GM21786 (cell line): ENCODE measurements around the gene ADAM11.

ENCODE experiments used
- ATAC-seq: cut with Tn5 transposase; IDR thresholded peaks from one replicate; pipeline ENCODE4 v1.9.1; 2021; ENCODE audit not compliant: unreplicated experiment

ADAM11 gene

DNA sequence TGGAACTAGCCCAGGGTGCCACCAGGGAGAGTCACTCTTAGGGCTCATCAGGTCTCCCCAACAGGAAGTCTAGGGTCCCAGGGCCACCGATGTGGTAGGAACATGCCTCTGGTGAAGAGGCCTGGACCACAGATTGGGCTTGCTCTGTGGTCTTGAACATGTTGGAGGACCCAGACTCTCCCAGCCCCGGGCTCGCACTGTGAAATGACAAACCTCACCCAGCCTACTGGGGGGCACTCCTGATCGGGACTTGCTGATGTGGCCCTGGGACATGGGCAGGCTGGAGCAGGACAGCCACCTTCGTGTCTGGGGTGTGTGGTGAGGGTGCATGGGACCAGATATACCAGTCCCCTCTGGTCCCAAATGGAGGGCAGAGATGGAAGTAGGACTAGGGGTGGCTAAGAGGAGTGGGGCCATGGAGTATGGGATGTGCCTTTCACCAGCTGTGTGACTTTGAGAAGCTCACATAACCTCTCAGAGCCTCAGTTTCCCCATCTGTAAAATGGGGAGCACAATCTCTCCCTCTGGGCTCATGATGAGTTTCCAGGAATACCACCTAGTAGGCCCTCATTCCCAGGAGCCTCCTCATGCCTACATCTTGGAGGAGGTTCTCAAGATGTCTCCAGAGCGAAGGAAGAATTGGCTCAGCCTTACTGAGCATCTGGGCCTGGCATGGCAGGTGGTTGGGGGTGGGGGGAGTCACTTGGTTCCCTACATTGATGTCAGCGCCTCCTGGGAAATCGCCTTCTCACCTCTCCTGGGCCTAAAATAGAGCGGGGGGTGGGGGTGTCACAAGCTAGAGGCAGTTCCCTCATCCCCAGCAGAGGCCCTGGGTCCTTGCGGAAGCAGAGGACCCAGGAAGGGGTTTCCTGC, 1.5 kb upstream of the ADAM11 start:
- no peak for ATAC-seq

DNA sequence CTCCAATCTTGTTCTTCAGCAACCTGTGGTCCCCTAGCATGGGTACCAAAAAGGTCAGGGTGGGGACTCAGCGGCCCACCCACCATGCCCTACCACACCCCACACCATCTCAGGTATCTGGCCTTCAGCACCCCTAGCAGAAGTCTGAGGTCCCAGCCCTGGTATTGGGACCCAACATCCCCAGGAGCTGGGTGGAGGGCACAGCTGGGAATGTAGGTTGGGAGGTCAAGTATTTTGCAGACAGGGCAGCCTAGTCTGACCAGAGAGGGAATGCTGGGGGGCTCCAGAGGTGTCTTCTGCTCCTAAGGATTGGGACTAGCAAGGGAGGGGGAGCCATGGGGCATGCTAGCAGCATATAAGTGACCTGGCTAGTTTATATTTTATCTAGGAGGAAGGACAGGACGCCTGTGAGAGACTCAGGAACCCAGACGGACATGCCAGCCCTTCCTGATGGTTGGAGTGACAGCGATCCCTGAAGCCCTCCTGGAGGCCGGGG, 822 bp upstream of the ADAM11 start:
- ATAC-seq: no peak

DNA sequence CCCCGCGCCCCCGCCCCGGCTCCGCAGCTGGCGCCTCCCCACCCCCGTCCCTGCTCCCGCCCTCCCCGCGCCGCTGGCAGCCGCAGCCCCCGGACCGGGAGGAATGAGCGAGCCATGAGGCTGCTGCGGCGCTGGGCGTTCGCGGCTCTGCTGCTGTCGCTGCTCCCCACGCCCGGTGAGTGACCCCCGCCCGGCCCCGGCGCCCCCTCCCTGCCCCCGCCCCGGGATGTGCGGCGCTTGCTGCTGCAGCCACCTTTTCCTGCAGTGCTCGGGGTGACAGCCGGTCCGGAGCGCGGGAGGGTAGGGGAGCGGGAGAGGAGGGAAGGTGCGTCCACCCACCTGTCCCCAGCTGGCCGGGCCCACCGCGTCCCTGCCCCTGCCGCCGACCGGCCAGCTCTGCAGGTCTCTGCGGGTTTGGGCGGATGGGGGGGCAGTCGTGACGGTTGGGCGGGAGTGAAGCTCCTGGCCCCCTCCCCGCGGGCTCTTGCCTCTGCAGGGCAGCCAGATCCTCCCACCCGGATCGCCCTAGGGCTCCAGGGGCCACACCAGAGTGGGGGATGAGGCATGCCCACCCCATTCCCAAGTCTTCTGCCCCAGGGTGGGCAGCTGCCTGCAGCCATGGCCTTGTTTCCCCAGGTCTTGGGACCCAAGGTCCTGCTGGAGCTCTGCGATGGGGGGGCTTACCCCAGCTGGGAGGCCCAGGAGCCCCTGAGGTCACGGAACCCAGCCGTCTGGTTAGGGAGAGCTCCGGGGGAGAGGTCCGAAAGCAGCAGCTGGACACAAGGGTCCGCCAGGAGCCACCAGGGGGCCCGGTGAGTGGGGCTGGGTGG, 513 bp downstream of the ADAM11 start:
- no peak for ATAC-seq

DNA sequence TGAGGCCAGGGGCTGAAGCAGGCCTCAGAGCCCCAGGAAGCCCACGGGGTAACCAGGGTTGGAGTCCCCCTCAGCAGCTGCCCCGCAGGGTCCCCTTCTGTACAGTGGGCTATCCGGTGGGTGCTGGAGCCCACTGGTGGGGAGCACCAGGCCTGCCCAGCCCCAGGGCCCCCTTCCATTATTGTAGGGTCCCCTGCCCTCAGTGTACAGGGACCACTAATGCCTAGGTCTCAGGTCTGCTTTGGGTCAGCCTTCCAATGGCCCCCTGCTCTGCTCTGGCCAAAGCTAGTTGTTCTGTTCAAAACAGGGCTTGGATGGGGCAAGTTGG, 1.1 kb downstream of the ADAM11 start:
- no peak for ATAC-seq

DNA sequence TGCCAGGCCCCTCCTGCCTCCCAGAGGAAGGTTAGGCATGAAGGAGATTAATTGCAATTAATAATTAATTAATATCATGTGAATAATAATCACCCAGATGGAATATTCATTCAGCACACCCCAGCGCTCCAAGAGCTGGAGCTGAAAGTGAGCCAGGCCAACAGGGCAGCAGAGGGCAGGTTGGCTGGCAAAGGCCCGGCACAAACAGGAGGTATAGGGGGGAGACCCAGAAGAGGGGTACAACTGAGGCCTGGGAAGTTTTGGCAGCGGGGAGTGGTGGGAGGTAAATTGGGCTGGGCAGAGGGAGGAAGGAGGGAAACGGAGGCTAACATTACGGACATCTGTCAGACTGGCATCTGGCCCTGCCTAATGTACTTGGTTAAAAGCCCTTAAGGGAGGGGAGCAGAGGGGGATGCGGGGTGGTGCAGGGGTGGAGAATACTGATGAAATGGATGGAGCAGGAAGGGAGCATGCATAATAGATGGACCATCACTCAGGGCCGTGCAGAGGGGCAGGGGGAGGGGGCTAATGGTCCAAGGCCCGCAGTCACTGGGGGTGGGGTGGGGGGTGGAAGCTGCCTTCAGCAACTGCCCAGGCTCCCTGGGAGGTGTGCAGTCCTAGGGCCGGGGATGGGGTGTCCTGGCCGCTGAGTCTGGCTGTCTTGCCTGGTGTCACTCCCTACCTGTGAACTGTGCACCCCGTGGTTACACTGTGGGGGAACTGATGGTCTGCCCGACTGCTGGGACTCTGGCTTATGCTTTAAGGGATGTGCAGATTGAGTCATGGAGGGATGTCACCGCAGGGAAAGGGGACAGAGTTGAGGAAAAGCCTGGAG, 1.9 kb downstream of the ADAM11 start:
- ATAC-seq: no peak

DNA sequence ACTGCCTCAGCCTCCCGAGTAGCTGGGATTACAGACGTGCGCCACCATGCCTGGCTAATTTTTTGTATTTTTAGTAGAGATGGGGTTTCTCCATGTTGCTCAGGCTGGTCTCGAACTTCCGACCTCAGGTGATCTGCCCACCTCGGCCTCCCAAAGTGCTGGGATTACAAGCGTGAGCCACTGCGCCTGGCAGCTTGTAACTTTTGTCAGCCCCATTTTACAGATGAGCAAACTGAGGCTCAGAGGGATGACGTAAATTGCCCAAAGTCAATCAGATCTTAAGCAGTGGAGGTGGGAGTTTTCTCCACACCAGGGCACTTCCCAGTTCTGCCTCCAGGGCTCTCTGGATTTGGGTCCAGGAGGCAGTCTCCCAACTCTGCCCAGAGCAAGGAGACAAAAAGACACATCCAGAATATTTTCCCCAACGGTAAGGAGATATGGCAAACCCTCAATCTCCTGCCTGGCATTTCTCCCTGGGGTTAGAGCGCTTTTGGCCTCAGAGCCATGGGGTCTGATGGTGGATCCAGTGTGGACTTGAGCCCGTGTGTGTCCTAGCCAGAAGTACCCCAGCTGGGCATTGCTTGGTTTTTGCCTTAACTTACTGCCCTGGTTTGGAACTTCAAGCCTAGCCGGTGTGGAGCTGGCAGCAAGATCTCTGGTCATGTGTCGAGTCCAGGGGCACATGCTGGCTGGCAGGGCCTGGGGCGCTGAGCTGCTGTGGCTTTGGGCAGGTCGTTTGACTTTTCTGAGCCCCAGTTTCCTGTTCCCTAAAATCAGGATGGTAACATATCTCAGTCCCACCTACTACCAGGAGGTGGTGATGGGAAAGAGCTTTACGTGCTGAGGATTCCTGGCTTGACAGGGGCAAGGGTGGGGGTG, 3.4 kb downstream of the ADAM11 start:
- no peak for ATAC-seq

DNA sequence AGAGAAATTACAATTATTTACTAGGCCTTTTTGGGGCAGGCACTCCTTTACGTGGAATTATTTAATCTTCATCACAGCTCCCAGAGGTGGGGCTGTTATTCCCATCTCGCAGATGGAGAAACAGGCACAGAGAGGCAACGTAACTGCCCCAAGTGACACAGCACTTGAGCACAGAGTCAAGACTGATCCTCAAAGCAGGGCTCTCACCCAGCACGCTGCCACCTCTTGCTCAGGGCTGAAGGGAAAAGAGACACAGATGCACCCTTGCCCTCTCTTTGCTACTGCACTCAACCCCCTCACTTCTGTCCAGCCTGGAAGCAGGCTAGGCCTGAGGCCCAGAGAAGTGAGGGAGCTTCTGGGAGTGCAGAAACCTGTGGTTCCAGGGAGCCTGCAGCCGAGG, 4.4 kb downstream of the ADAM11 start:
- no peak for ATAC-seq

DNA sequence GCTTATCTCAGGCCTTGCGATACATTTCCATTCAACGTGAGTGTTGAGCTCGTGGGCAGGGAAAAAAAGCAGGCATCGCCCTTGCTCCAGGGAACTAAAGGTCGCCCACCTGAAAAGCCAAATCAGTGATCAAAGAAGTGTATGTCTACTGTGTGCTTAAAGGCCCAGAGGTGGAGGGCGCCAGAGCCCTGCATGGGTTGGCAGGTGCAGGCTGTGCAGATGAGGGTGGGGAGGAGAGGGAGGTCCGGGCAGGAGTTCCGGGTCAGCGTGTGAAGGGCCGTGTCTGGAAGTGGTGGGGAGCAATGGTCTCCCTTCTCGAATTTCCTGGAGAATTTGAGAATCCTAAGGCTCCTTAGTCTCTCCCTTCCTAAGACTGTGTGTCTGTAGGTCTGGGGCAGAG, 7.2 kb downstream of the ADAM11 start:
- no peak for ATAC-seq

DNA sequence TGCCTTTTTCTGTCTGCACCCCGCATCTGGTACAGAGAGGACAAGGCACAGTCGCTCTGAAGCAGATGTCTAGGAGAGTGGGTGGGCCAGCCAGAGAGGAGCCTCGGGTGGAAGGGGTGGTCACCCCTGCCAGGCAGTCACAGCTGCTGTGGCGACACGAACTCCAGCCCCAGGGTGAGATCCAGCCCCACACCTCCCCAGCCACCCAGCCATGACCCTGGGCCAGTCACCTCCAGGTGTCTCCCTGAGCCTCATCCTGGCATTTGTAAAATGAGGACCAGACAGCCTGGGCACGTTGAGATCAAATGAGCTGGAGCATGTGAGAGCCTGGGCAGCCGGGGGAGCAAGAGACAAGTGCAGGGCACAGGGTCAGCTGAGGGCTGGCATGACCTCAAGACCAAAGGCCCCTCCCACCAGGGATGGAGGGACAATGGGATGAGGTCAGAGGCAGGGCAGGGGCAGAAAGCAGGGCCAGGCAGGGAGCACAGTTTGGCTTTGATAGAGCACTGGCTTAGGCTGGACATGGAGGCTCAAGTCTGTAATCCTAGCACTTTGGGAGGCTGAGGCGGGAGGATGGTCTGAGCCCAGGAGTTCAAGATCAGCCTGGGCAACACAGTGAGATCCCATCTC, 7.7 kb downstream of the ADAM11 start:
- ATAC-seq: no peak

DNA sequence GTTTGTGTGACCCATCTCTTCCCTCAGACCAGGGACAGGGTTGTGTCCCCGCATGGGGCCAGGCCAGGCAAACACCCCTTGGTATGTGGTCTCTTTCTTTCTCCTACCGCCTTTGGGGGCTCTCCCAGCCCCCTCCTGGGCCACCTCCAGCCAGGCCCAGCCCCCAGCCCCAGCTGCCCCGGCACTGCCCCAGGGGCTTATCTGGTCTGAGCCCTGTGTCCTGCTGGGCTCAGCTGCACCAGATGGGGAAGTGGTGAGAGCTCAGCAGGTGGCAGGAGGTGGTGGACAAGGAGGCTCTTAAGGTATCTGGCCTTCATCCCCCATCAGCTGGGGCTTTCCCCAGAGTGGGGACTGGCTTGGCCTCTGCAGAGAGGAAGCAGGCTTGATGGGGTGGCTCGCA, 8.7 kb downstream of the ADAM11 start:
- ATAC-seq: no peak

DNA sequence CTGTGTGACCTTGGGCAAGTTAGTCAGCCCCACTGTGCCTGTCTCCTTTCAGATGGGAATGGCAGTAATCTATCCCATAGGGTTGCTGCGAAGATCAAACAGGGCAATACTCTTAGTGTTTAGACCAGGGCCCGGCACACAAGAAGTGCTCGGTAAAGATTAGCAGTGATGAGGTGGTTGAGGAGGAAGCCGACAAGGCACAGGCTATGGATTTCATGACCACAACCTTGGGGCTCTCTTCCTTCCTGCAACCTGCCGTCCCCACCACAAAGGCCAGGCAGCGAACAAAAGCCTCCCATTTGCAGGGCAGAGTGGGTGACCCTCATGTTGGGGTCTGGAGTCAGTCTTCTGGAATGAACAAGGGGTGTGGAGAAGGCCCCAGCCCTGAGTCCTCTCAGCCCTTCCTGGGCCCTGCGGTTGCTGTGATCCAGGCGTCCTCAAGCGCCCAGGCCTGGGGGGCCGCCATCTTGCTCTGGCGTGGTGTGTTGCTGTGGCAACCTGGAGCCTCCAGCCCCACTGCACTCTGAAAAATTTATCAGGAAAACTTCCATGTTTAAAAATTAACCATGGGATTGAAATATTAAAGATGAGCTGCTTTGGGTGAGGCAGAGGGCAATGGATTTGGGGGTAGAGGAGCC, 9.8 kb downstream of the ADAM11 start:
- no peak for ATAC-seq

DNA sequence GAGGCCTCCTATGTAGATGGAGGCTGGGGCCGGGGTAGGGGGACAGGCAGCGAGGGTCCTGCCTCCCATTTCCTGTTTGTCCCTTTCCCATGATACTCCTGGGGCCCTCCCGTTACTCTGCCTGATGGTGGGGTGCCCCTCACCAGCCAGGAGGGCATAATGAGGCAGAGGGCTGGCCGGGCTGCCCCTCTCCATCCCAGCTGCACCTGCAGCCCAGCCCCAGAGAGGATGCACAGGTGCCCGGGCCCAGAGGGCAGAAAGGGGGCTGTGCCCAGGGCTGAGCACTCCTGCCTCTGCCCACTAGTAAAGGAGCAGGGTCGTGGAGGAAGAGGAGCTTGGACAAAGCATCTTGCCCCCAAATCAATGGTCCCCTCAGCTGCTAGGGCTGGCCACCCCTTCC, 10.4 kb downstream of the ADAM11 start:
- no peak for ATAC-seq

DNA sequence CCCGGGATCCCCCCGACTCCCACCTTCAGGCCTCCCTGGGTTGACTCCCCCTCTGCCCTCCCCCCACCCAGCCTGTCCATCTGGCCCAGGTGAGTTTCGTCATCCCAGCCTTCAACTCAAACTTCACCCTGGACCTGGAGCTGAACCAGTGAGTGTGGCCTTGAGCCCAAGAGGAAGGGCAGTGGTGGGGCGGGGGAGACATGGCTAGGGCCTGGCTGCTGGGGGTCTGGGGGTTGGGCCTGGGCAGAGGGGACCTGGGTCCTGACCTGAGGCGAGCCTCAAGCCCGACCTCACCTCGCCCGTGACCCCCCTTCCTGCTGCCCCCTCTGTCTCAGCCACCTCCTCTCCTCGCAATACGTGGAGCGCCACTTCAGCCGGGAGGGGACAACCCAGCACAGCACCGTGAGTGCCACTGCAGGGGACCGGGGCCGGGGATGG, 10.9 kb downstream of the ADAM11 start:
- no peak for ATAC-seq

DNA sequence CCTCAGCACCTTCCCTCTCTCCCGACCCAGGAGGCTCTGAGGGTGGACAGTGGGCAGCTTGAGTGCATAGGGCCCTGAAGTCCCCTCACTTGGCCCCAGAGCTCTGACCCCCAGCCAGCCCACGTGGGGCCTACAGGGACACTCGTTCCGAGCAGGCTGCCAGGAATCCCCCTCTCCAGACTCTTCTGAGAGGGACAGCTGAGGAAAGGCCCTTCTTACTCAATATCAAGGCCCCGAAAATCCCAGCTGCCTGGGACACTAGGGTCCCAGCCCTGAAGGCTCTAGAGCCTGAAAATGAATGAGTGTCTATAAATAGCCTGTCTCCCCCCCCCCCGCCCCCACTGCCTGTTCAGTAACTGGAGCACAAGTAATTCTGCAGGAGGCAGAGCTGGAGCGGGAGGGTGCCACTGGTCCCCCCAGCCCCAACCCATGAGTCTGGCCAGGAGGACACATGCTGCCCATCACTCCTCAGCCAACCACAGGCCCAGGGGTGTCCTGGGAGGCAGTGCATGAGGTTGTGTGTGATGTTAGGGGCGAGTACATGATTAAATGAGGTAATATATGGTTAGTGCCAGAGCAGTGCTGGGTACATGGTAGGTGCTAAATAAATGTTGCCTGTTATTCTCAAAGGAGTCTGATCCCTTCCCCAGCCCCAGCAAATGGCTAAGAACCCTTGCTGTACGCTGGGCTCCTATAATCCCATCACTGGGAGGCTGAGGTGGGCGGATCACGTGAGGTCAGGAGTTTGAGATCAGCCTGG, 11.6 kb downstream of the ADAM11 start:
- ATAC-seq: no peak

DNA sequence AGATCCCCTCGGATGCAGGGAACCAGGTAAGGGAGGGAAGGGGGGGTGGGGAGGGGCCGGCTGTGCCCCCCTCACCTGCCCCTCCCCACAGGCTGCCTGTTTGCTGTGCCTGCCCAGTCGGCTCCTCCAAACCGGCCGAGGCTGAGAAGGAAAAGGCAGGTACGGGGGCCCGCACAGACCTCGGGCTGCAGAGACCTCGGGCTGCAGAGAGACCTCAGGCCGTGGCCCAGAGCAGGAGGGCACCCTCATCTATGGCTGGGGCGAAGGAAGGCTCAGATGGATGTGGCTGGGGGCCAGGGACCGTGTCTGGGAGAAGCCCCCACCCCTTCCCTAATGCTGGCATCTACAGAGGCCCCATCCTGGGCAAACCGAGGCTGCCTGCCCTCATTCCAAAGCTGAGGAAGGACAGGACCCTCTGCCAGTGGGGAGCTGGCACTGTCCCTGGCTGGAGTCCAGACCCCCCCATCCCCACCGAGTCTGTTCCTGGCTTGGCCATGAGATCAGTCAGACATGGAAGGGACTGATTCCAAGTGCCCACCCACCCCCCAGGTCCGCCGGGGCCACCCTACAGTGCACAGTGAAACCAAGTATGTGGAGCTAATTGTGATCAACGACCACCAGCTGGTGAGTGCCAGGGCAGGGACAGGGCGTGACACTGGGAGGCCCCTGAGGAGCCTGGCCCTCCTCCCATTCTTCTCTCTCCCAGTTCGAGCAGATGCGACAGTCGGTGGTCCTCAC, 13.7 kb downstream of the ADAM11 start:
- no peak for ATAC-seq

DNA sequence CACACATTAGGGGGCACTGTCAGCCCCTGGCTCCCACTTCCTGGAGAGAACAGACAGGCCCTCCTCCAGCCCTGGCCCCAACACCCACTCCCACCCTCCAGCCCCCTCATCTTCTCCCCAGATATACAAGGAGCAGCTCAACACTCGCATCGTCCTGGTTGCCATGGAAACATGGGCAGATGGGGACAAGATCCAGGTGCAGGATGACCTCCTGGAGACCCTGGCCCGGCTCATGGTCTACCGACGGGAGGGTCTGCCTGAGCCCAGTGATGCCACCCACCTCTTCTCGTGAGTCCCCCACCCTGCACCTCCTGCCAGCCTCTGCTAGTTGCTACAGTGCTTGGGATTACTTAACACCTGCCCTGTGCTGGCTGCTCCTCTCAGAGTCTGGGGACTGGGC, 14.4 kb downstream of the ADAM11 start:
- ATAC-seq: no peak

DNA sequence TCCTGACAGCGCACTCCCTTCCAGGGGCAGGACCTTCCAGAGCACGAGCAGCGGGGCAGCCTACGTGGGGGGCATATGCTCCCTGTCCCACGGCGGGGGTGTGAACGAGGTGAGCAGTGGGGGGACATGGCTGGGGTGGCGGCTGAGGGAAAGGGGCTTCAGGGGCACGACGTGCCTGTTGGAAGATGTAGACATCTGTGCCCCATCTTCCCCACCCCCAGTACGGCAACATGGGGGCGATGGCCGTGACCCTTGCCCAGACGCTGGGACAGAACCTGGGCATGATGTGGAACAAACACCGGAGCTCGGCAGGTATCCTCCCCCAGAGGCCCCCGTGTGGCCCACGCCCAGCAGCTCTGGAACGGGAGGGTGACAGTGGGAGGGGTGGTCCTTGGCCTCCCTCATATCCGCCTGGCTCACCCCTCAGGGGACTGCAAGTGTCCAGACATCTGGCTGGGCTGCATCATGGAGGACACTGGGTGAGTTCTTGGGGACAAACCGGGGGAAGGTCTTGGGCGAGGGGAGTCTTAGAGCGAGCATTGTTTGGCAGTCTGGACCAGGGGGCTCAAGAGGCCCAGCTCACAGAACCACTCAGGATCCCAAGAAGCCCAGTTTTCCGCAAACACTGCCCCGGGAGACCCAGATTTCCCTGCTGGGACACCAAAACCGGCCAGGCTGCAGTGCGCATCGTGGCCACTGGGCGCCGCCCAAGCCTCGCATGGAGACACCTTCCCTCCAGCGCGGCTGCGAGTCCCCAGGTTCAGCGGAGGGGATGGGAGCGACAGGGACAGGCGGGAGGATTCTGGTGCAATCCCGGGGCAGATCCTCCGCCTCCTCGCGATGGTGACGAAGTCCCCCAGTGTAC, 15.7 kb downstream of the ADAM11 start:
- no peak for ATAC-seq
